ENCODE results near the gene ZNF569. TPM values are rescaled to one million over a fixed set of nuclear protein-coding genes. Genes with fewer than 3 reads are reported as not detected.
"Not testable (repeated sequence)": the region's sequence is repeated elsewhere in the genome, so short reads cannot be mapped to it uniquely, and the experiment has no call there.

ZNF569 gene
- total and polyA plus RNA-seq, 2 experiments from 2014 or later, result 3.7 to 5.7 TPM

DNA sequence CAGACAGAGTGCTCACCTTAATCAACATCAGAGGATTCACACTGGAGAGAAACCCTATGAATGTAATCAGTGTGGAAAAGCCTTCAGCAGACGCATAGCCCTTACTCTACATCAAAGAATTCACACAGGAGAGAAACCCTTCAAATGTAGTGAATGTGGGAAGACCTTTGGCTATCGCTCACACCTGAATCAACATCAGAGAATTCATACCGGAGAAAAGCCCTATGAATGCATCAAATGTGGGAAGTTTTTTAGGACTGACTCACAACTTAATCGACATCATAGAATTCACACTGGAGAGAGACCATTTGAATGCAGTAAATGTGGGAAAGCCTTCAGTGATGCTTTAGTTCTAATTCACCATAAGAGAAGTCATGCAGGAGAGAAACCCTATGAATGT, 78.0 kb downstream of the ZNF569 start:
- no peak for DNase-seq (ENCODE audit: low read depth in 1 of 2, low spot score in 1 of 2)
- TF ChIP-seq, protein P1, sequence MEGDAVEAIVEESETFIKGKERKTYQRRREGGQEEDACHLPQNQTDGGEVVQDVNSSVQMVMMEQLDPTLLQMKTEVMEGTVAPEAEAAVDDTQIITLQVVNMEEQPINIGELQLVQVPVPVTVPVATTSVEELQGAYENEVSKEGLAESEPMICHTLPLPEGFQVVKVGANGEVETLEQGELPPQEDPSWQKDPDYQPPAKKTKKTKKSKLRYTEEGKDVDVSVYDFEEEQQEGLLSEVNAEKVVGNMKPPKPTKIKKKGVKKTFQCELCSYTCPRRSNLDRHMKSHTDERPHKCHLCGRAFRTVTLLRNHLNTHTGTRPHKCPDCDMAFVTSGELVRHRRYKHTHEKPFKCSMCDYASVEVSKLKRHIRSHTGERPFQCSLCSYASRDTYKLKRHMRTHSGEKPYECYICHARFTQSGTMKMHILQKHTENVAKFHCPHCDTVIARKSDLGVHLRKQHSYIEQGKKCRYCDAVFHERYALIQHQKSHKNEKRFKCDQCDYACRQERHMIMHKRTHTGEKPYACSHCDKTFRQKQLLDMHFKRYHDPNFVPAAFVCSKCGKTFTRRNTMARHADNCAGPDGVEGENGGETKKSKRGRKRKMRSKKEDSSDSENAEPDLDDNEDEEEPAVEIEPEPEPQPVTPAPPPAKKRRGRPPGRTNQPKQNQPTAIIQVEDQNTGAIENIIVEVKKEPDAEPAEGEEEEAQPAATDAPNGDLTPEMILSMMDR (IDR thresholded peaks at IDR 0.05; ENCODE audit: low read depth, low read length), result no peak
- no peaks in the 10 kb centered on the region for H3K4me1 ChIP-seq (ENCODE audit: low read depth)
- H3K9me3 ChIP-seq (ENCODE audit: low read depth), result peaks cover 4% of the 10 kb centered on the region
- no peak overlapping the region for H3K4me3 ChIP-seq
- peaks cover 18% of the 10 kb centered on the region for H3K36me3 ChIP-seq
- no peaks in the 10 kb centered on the region for H3K27me3 ChIP-seq
- H3K27ac ChIP-seq, result no peak overlapping the region

GRCh38 chr19:37370880-37371661, 96.2 kb downstream of the ZNF569 start, which contains the start of gene ZNF527:
TSS of gene ZNF527 (plus strand) at chr19:37371099. CDS start at chr19:37374199, 3,100 bp downstream.
- Histone ChIP-seq H3K4me3 (peak within 1 kb of the TSS; percentile 59), H3K9me3 (ENCODE audit: low read depth) (no peaks in the 10 kb centered on the region), H3K36me3 (peaks cover 3% of the 10 kb centered on the region), H3K27me3 (no peaks in the 10 kb centered on the region), H3K4me1 (ENCODE audit: low read depth) (no peaks in the 10 kb centered on the region), H3K27ac (peak within 1 kb of the TSS; percentile 89)
- TF ChIP-seq, protein P1 (IDR thresholded peaks at IDR 0.05; ENCODE audit: low read depth, low read length), result peak; percentile 5
- DNase-seq (ENCODE audit: low read depth in 1 of 2, low spot score in 1 of 2), result peak; percentile 98 to 99

DNA sequence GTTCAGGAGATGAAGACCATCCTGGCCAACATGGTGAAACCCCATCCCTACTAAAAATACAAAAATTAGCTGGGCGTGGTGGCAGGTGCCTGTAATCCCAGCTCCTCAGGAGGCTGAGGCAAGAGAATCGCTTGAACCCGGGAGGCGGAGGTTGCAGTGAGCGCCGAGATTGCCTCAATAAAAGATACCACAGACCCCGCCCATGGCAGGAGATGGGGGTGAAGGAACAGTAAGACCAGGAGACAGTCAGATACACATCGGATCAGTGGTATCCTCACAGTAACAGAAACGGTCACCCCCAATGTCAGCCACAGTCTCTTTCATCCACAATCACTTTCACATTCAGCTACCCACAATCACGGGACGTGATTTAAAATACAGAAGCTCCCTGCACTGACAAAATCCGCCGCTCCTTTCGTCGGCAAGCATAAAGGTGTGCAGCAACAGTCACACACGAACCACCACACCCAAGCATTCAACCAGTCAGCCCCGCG, 96.8 kb downstream of the ZNF569 start:
- Histone ChIP-seq H3K4me3 (peak overlapping the region; percentile 59), H3K27ac (peak overlapping the region; percentile 89)
- not testable (repeated sequence) for H3K9me3 ChIP-seq (ENCODE audit: low read depth); H3K36me3 ChIP-seq; DNase-seq (ENCODE audit: low read depth in 1 of 2, low spot score in 1 of 2); H3K27me3 ChIP-seq; H3K4me1 ChIP-seq (ENCODE audit: low read depth)

DNA sequence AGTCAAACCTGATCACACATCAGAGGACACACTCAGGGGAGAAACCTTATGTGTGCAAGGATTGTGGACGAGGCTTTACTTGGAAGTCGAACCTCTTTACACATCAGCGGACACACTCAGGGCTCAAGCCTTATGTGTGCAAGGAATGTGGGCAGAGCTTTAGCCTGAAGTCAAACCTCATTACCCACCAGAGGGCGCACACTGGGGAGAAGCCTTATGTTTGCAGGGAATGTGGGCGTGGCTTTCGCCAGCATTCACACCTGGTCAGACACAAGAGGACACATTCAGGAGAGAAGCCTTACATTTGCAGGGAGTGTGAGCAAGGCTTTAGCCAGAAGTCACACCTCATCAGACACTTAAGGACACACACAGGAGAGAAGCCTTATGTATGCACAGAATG, 104.5 kb downstream of the ZNF569 start:
- no peak overlapping the region for H3K4me3 ChIP-seq
- no peak overlapping the region for H3K27ac ChIP-seq
- peaks cover 3% of the 10 kb centered on the region for H3K4me1 ChIP-seq (ENCODE audit: low read depth)
- DNase-seq (ENCODE audit: low read depth in 1 of 2, low spot score in 1 of 2), result peak; percentile 5 to 62
- TF ChIP-seq, protein P1 (IDR thresholded peaks at IDR 0.05; ENCODE audit: low read depth, low read length), result peak; percentile 4
- no peaks in the 10 kb centered on the region for H3K27me3 ChIP-seq
- no peaks in the 10 kb centered on the region for H3K9me3 ChIP-seq (ENCODE audit: low read depth)
- H3K36me3 ChIP-seq, result peaks cover 27% of the 10 kb centered on the region

DNA sequence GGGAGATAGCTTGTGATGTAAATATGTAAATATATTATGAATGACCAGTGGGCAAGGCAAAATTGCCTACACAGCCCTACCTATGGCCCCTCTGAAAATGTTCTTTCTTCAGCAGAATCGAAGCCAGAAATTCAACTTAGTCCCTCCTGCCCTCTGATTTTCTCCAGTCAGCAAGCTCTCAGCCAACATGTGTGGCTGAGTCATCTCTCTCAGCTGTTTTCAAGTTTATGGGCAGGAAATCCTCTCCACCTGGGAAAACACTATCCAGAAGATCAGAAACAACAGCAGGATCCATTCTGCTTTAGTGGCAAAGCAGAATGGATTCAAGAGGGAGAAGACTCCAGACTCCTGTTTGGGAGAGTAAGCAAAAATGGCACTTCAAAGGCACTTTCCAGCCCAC, 105.2 kb downstream of the ZNF569 start:
- TF ChIP-seq, protein P1 (IDR thresholded peaks at IDR 0.05; ENCODE audit: low read depth, low read length), result no peak
- Histone ChIP-seq H3K9me3 (ENCODE audit: low read depth) (no peaks in the 10 kb centered on the region), H3K4me1 (ENCODE audit: low read depth) (peaks cover 3% of the 10 kb centered on the region), H3K27me3 (no peaks in the 10 kb centered on the region), H3K36me3 (peaks cover 27% of the 10 kb centered on the region), H3K27ac (peak overlapping the region; percentile 30), H3K4me3 (no peak overlapping the region)
- peak in 1 of 2 donors; percentile 16 for DNase-seq (ENCODE audit: low read depth in 1 of 2, low spot score in 1 of 2)

Other genes with a start within 250 kb of the ZNF569 start
- gene ZNF383, start 249.2 kb downstream of the ZNF569 start, total RNA-seq, result 4.0 and 5.7 TPM in 2 replicates
- gene ZNF383, start 249.2 kb downstream of the ZNF569 start, polyA plus RNA-seq, result 4.9 and 5.7 TPM in 2 replicates
- 9.6 and 10.2 TPM in 2 replicates for gene ZNF527, start 96.3 kb downstream of the ZNF569 start, total RNA-seq
- gene ZNF527, start 96.3 kb downstream of the ZNF569 start, polyA plus RNA-seq, result 5.8 and 6.8 TPM in 2 replicates
- gene ZNF570, start 1.9 kb upstream of the ZNF569 start, total RNA-seq, result 4.6 and 9.0 TPM in 2 replicates
- 4.0 and 4.3 TPM in 2 replicates for gene ZNF570, start 1.9 kb upstream of the ZNF569 start, polyA plus RNA-seq
- gene ZNF793, start 39.5 kb upstream of the ZNF569 start, total RNA-seq, result 8.4 and 20.3 TPM in 2 replicates
- 20.0 and 24.6 TPM in 2 replicates for gene ZNF793, start 39.5 kb upstream of the ZNF569 start, polyA plus RNA-seq
- gene ZNF571, start 127.3 kb upstream of the ZNF569 start, total RNA-seq, result 3.3 and 5.0 TPM in 2 replicates
- gene ZNF571, start 127.3 kb upstream of the ZNF569 start, polyA plus RNA-seq, result 4.8 and 6.1 TPM in 2 replicates
- gene ZNF540, start 127.4 kb upstream of the ZNF569 start, total RNA-seq, result 0.54 and 2.1 TPM in 2 replicates
- 0.26 and 2.4 TPM in 2 replicates for gene ZNF540, start 127.4 kb upstream of the ZNF569 start, polyA plus RNA-seq
- gene ZFP30, start 188.0 kb upstream of the ZNF569 start, total RNA-seq, result 24.5 and 27.0 TPM in 2 replicates
- gene ZFP30, start 188.0 kb upstream of the ZNF569 start, polyA plus RNA-seq, result 7.1 and 10.9 TPM in 2 replicates

All from cardiac muscle cell (in vitro differentiated cells and primary cell).